ENCODE data around the gene AHR. TPM values are rescaled to one million over a fixed set of nuclear protein-coding genes. Genes with fewer than 3 reads are reported as not detected.

The AHR gene
- total and polyA plus RNA-seq, 4 donors = 22.8 to 413 (median 67.5) TPM

- Histone ChIP-seq H3K4me3 (no peak overlapping the region), H3K27ac (ENCODE audit: low read depth in 1 of 2, low read length in 1 of 2) (no peak overlapping the region), H3K9ac (ENCODE audit: insufficient read depth in 1 of 2, low read length in 2 of 2) (no peak overlapping the region), H3K4me1 (ENCODE audit: control insufficient read depth in 5 of 5, insufficient read depth in 5 of 5, low read length in 5 of 5) (peaks cover 0 to 20% (median 0%) of the 10 kb centered on the region in 5 donors), H3K9me3 (ENCODE audit: control insufficient read depth in 4 of 4, insufficient read depth in 3 of 4, low read length in 3 of 4) (no peaks in the 10 kb centered on the region), H3K36me3 (ENCODE audit: control insufficient read depth in 4 of 4, insufficient read depth in 4 of 4, low read length in 4 of 4) (peaks cover 0 to 7% (median under 1%) of the 10 kb centered on the region in 4 donors), H3K27me3 (ENCODE audit: control insufficient read depth in 3 of 3, insufficient read depth in 3 of 3, low read length in 2 of 3) (no peaks in the 10 kb centered on the region)
- DNase-seq = no peak
- TF ChIP-seq, protein P1, sequence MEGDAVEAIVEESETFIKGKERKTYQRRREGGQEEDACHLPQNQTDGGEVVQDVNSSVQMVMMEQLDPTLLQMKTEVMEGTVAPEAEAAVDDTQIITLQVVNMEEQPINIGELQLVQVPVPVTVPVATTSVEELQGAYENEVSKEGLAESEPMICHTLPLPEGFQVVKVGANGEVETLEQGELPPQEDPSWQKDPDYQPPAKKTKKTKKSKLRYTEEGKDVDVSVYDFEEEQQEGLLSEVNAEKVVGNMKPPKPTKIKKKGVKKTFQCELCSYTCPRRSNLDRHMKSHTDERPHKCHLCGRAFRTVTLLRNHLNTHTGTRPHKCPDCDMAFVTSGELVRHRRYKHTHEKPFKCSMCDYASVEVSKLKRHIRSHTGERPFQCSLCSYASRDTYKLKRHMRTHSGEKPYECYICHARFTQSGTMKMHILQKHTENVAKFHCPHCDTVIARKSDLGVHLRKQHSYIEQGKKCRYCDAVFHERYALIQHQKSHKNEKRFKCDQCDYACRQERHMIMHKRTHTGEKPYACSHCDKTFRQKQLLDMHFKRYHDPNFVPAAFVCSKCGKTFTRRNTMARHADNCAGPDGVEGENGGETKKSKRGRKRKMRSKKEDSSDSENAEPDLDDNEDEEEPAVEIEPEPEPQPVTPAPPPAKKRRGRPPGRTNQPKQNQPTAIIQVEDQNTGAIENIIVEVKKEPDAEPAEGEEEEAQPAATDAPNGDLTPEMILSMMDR (IDR thresholded peaks at IDR 0.05; ENCODE audit: control extremely low read depth, extremely low read depth) = no peak
- no peak for ATAC-seq (ENCODE audit: insufficient read depth, low FRiP score)
- WGBS, 2 donors = 75 to 85% methylated on average over 3 of the region's 3 CpGs
Measured at GRCh38 chr7:17318146-17318545, 19.7 kb downstream of the AHR start.

- TF ChIP-seq, protein P1 (IDR thresholded peaks at IDR 0.05; ENCODE audit: control extremely low read depth, extremely low read depth) = no peak
- Histone ChIP-seq H3K9me3 (ENCODE audit: control insufficient read depth in 4 of 4, insufficient read depth in 3 of 4, low read length in 3 of 4) (no peaks in the 10 kb centered on the region), H3K36me3 (ENCODE audit: control insufficient read depth in 4 of 4, insufficient read depth in 4 of 4, low read length in 4 of 4) (peaks cover 0 to 7% (median under 1%) of the 10 kb centered on the region in 4 donors), H3K27me3 (ENCODE audit: control insufficient read depth in 3 of 3, insufficient read depth in 3 of 3, low read length in 2 of 3) (no peaks in the 10 kb centered on the region), H3K9ac (ENCODE audit: insufficient read depth in 1 of 2, low read length in 2 of 2) (no peak overlapping the region), H3K4me1 (ENCODE audit: control insufficient read depth in 5 of 5, insufficient read depth in 5 of 5, low read length in 5 of 5) (peaks cover 0 to 19% (median 0%) of the 10 kb centered on the region in 5 donors), H3K4me3 (no peak overlapping the region), H3K27ac (ENCODE audit: low read depth in 1 of 2, low read length in 1 of 2) (no peak overlapping the region)
- WGBS, 2 donors = 89 to 93% methylated on average over 4 of the region's 4 CpGs
- ATAC-seq (ENCODE audit: insufficient read depth, low FRiP score) (no peak), DNase-seq (no peak)
Measured at GRCh38 chr7:17319164-17320101, 21.0 kb downstream of the AHR start.

DNA sequence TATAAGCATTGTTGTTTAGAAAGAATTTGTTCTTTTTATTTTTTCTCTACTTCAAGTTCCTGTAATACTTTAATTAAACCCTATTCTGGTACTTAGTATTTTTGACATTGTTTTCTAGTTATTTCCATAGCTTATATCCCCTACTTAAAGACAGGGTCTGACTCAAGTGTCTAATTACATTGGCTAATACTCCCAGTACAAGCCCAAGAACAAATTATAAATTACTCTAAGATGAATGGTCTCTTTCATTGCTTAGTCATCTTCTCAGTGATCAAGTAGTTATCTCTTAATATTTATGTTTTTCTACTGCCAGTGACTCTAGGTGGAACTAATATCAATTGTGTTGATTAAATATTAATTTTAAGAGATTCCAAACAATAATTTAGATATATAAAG is 21.6 kb downstream of the AHR start:
- TF ChIP-seq, protein P1 (IDR thresholded peaks at IDR 0.05; ENCODE audit: control extremely low read depth, extremely low read depth) = no peak
- DNase-seq = no peak
- Histone ChIP-seq H3K27ac (ENCODE audit: low read depth in 1 of 2, low read length in 1 of 2) (no peak overlapping the region), H3K9ac (ENCODE audit: insufficient read depth in 1 of 2, low read length in 2 of 2) (no peak overlapping the region), H3K4me3 (no peak overlapping the region), H3K9me3 (ENCODE audit: control insufficient read depth in 4 of 4, insufficient read depth in 3 of 4, low read length in 3 of 4) (no peaks in the 10 kb centered on the region), H3K27me3 (ENCODE audit: control insufficient read depth in 3 of 3, insufficient read depth in 3 of 3, low read length in 2 of 3) (no peaks in the 10 kb centered on the region), H3K4me1 (ENCODE audit: control insufficient read depth in 5 of 5, insufficient read depth in 5 of 5, low read length in 5 of 5) (peaks cover 0 to 19% (median 0%) of the 10 kb centered on the region in 5 donors), H3K36me3 (ENCODE audit: control insufficient read depth in 4 of 4, insufficient read depth in 4 of 4, low read length in 4 of 4) (peaks cover 0 to 7% (median under 1%) of the 10 kb centered on the region in 4 donors)
- ATAC-seq (ENCODE audit: insufficient read depth, low FRiP score) = no peak

Measured in lung (tissue), 12 donors.